ENCODE results near the gene HMGN4. TPM values are rescaled to one million over a fixed set of nuclear protein-coding genes. Genes with fewer than 3 reads are reported as not detected.

HMGN4 gene
- total and polyA plus RNA-seq, 9 of the 15 experiments (the other 6 are each of a cell fraction or from before 2014, with no cell fraction given): 35.4 to 134 (median 94.1) TPM

DNA sequence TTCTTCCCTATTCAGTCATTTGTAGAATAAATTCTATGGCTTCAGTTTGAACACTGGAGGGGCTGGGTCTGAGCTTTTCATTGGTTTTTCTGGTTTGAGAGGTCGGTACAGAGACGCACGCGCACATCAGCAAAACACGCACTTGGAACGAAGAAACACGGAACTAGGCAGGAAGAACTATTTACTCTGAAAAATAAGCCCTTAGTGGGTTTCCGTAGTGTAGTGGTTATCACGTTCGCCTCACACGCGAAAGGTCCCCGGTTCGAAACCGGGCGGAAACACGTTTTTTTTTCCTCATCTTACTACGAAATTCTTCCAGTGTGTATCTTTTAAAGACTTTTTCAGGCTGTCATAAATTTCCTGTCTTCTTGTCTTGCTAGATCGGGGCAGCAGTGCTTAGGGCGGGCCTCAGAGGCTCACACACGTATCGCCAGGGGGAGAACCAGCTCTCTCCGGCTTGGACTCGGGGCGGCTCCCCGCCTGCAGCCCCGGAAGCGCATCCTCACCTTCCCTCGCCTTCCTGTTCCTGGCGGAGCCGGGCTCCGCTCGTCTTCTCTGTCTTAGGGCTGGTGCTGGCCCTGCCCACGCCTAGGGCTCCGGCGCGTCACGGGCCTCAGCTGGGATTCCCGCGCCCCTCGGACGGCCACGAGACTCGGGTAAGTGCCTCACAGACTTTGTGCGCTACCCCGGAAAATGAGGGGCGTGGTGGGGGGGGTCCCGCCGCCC, at the start of gene HMGN4 (continued):
- TF ChIP-seq HDAC3 (IDR thresholded peaks at IDR 0.05; ENCODE audit: borderline replicate concordance, partially characterized antibody): no peak
- peak; percentile 73; the same call in 1 of the 2 replicates for TF ChIP-seq GTF2F1 (IDR thresholded peaks at IDR 0.05; ENCODE audit: low read depth, low read length)
- TF ChIP-seq NRF1 (conservative IDR thresholded peaks at IDR 0.05 in 1 of 2, IDR thresholded peaks at IDR 0.05 in 1 of 2): peak; percentile 90 to 92
- TF ChIP-seq, protein P1, sequence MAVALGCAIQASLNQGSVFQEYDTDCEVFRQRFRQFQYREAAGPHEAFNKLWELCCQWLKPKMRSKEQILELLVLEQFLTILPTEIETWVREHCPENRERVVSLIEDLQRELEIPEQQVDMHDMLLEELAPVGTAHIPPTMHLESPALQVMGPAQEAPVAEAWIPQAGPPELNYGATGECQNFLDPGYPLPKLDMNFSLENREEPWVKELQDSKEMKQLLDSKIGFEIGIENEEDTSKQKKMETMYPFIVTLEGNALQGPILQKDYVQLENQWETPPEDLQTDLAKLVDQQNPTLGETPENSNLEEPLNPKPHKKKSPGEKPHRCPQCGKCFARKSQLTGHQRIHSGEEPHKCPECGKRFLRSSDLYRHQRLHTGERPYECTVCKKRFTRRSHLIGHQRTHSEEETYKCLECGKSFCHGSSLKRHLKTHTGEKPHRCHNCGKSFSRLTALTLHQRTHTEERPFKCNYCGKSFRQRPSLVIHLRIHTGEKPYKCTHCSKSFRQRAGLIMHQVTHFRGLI (CRISPR knock-in tag; IDR thresholded peaks at IDR 0.05): no peak
- no peak for TF ChIP-seq ZNF41 (CRISPR knock-in tag; conservative IDR thresholded peaks at IDR 0.05)
- peak; percentile 96 for TF ChIP-seq ELF1 (tag; IDR thresholded peaks at IDR 0.05)
- TF ChIP-seq TRIM28 (IDR thresholded peaks at IDR 0.05): peak; percentile 84
- peak; percentile 56 for TF ChIP-seq PHF20 (IDR thresholded peaks at IDR 0.05; ENCODE audit: partially characterized antibody)
- peak; percentile 96 for TF ChIP-seq GABPA (tag; conservative IDR thresholded peaks at IDR 0.05; ENCODE audit: low read depth)
- TF ChIP-seq, protein P2, sequence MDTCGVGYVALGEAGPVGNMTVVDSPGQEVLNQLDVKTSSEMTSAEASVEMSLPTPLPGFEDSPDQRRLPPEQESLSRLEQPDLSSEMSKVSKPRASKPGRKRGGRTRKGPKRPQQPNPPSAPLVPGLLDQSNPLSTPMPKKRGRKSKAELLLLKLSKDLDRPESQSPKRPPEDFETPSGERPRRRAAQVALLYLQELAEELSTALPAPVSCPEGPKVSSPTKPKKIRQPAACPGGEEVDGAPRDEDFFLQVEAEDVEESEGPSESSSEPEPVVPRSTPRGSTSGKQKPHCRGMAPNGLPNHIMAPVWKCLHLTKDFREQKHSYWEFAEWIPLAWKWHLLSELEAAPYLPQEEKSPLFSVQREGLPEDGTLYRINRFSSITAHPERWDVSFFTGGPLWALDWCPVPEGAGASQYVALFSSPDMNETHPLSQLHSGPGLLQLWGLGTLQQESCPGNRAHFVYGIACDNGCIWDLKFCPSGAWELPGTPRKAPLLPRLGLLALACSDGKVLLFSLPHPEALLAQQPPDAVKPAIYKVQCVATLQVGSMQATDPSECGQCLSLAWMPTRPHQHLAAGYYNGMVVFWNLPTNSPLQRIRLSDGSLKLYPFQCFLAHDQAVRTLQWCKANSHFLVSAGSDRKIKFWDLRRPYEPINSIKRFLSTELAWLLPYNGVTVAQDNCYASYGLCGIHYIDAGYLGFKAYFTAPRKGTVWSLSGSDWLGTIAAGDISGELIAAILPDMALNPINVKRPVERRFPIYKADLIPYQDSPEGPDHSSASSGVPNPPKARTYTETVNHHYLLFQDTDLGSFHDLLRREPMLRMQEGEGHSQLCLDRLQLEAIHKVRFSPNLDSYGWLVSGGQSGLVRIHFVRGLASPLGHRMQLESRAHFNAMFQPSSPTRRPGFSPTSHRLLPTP (IDR thresholded peaks at IDR 0.05; ENCODE audit: borderline replicate concordance, extremely low read depth, insufficient read length): peak; percentile 89
- peak; percentile 53; the same call in 1 of the 2 replicates for TF ChIP-seq ZKSCAN1 (IDR thresholded peaks at IDR 0.05; ENCODE audit: low read depth, low read length)
- TF ChIP-seq, protein P3, sequence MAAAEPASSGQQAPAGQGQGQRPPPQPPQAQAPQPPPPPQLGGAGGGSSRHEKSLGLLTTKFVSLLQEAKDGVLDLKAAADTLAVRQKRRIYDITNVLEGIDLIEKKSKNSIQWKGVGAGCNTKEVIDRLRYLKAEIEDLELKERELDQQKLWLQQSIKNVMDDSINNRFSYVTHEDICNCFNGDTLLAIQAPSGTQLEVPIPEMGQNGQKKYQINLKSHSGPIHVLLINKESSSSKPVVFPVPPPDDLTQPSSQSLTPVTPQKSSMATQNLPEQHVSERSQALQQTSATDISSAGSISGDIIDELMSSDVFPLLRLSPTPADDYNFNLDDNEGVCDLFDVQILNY (CRISPR knock-in tag; IDR thresholded peaks at IDR 0.05): peak; percentile 72; the same call in 1 of the 2 replicates
- TF ChIP-seq CC2D1A (IDR thresholded peaks at IDR 0.05): peak; percentile 13; the same call in 1 of the 2 replicates
- TF ChIP-seq SIN3B (IDR thresholded peaks at IDR 0.05; ENCODE audit: low read depth): peak; percentile 23; the same call in 1 of the 2 replicates
- TF ChIP-seq, protein P4, sequence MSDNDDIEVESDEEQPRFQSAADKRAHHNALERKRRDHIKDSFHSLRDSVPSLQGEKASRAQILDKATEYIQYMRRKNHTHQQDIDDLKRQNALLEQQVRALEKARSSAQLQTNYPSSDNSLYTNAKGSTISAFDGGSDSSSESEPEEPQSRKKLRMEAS (CRISPR knock-in tag; IDR thresholded peaks at IDR 0.05): peak; percentile 48; the same call in 1 of the 2 replicates
- TF ChIP-seq, protein P5, sequence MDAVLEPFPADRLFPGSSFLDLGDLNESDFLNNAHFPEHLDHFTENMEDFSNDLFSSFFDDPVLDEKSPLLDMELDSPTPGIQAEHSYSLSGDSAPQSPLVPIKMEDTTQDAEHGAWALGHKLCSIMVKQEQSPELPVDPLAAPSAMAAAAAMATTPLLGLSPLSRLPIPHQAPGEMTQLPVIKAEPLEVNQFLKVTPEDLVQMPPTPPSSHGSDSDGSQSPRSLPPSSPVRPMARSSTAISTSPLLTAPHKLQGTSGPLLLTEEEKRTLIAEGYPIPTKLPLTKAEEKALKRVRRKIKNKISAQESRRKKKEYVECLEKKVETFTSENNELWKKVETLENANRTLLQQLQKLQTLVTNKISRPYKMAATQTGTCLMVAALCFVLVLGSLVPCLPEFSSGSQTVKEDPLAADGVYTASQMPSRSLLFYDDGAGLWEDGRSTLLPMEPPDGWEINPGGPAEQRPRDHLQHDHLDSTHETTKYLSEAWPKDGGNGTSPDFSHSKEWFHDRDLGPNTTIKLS (IDR thresholded peaks at IDR 0.05; ENCODE audit: borderline replicate concordance, low read depth): peak; percentile 61; the same call in 1 of the 2 replicates
- TF ChIP-seq MBD2 (IDR thresholded peaks at IDR 0.05; ENCODE audit: borderline replicate concordance, low read depth): peak; percentile 27; the same call in 1 of the 2 replicates
- TF ChIP-seq TAF1 (IDR thresholded peaks at IDR 0.05; ENCODE audit: control insufficient read depth, extremely low read depth, insufficient read depth, low read length, severe bottlenecking): peak; percentile 78
- TF ChIP-seq ZNF445 (CRISPR knock-in tag; IDR thresholded peaks at IDR 0.05; ENCODE audit: low read depth): no peak
- TF ChIP-seq BCOR (IDR thresholded peaks at IDR 0.05): peak; percentile 94

Measured in K562 (cell line).